Esophagus muscularis mucosa (tissue), 4 donors: ENCODE results near the gene PRKAR1A. TPM values are rescaled to one million over a fixed set of nuclear protein-coding genes. Genes with fewer than 3 reads are reported as not detected.

Source experiments
- DNase-seq: peaks from one replicate; pipeline ENCODE4 v3.0.0-alpha.2; 2017; ENCODE audit errors: extremely low spot score
- H3K27ac ChIP-seq, 4 donors: fragments of 200-600 bp; sonication (generic); replicated peaks in 1 of 4; 1 replicate in 3 of 4; 2 replicates in 1 of 4; pipeline ENCODE4 v1.5.1; 2016 to 2019; ENCODE audit warnings: mild to moderate bottlenecking in 1 of 4
- H3K27me3 ChIP-seq, 4 donors: fragments of 200-600 bp; sonication (generic); one replicate each; pipeline versions ENCODE4 v1.5.1 to v1.6.0; 2016 to 2019
- H3K36me3 ChIP-seq, 4 donors: fragments of 200-600 bp; sonication (generic); one replicate each; pipeline ENCODE4 v1.5.1; 2016 to 2019
- H3K4me1 ChIP-seq, 4 donors: fragments of 200-600 bp; sonication (generic); one replicate each; pipeline ENCODE4 v1.5.1; 2016 to 2019
- H3K4me3 ChIP-seq, 4 donors: fragments of 200-600 bp; sonication (generic); 1 replicate in 2 of 4; 2 replicates in 2 of 4; pipeline ENCODE4 v1.5.1; 2016 to 2019; ENCODE audit warnings: mild to moderate bottlenecking in 4 of 4, moderate library complexity in 1 of 4
- H3K9me3 ChIP-seq, 4 donors: fragments of 200-600 bp; sonication (generic); 1 replicate in 3 of 4; 2 replicates in 1 of 4; pipeline ENCODE4 v1.5.1; 2016 to 2019
- EP300 ChIP-seq: sonication (generic); formaldehyde crosslinking; IDR thresholded peaks from one replicate; pipeline ENCODE4 v1.6.1; 2017; ENCODE audit warnings: antibody characterized with exemption
- POLR2A ChIP-seq: fragments of 450-650 bp; IDR thresholded peaks from one replicate; pipeline ENCODE4 v1.6.1; 2017; ENCODE audit warnings: antibody characterized with exemption, moderate library complexity, mild to moderate bottlenecking, low read depth
- POLR2AphosphoS5 ChIP-seq, 2 donors: sonication (generic); formaldehyde crosslinking; IDR thresholded peaks; one replicate each; pipeline ENCODE4 v1.6.1; 2017; ENCODE audit warnings: antibody characterized with exemption in 2 of 2
- WGBS: methylation state at CpG from one replicate; pipeline ENCODE4 v1.1.5; 2018; 5-methylcytosine and 5-hydroxymethylcytosine counted together
- intact Hi-C: fragments of 100-400 bp; cut with DNase I; formaldehyde crosslinking; loops from one replicate; pipeline ENCODE4 v1.15.1; 2023
- total RNA-seq, 4 donors: library from RNA; depleted of rRNA; stranded (reverse); fragments of >200 nt; gene quantifications; one replicate each; pipeline versions ENCODE4 v1.1.0 to v1.2.1, GENCODE V29; 2016
- TF ChIP-seq, protein P1 (sequence below), 3 experiments: fragments of 200-600 bp in 2 of 3; fragments of 450-650 bp in 1 of 3; sonication (generic) in 2 of 3; IDR thresholded peaks; one replicate each; pipeline ENCODE4 v1.5.1; 2017 to 2019; ENCODE audit warnings: antibody characterized with exemption in 3 of 3, mild to moderate bottlenecking in 2 of 3, moderate library complexity in 1 of 3

PRKAR1A gene
- total RNA-seq, 4 donors from 2014 or later = 179 to 311 (median 219) TPM

DNA sequence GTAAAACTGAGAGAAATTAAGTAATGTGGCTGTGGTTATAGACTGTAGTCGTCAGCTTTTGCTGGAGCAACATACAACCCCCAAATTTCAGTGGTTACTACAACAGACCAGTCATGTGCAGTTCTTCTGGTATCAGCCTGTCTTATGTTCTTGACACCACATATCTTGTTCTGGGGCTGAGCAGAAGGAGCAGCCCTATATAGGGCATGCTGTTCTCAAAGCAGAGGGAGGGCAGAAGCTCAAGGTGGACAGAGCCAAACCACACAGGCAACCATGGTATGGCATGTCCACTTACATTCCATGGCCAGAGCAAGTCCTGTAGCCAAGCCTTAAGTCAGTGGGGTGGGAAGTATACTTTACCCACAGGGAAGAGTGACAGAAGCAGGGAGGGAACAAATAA lies 7.7 kb downstream of the PRKAR1A start:
- no peak for DNase-seq
- no peak overlapping the region for H3K27ac ChIP-seq
- peaks cover 44 to 74% (median 62%) of the 10 kb centered on the region in 4 donors for H3K4me1 ChIP-seq
- 89% methylated on average over 1 of the region's 1 CpG for WGBS
- no peaks in the 10 kb centered on the region for H3K27me3 ChIP-seq
- no peaks in the 10 kb centered on the region for H3K9me3 ChIP-seq
- TF ChIP-seq, protein P1, sequence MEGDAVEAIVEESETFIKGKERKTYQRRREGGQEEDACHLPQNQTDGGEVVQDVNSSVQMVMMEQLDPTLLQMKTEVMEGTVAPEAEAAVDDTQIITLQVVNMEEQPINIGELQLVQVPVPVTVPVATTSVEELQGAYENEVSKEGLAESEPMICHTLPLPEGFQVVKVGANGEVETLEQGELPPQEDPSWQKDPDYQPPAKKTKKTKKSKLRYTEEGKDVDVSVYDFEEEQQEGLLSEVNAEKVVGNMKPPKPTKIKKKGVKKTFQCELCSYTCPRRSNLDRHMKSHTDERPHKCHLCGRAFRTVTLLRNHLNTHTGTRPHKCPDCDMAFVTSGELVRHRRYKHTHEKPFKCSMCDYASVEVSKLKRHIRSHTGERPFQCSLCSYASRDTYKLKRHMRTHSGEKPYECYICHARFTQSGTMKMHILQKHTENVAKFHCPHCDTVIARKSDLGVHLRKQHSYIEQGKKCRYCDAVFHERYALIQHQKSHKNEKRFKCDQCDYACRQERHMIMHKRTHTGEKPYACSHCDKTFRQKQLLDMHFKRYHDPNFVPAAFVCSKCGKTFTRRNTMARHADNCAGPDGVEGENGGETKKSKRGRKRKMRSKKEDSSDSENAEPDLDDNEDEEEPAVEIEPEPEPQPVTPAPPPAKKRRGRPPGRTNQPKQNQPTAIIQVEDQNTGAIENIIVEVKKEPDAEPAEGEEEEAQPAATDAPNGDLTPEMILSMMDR (IDR thresholded peaks at IDR 0.05) = no peak
- TF ChIP-seq EP300 = no peak
- no peak for TF ChIP-seq POLR2AphosphoS5 (IDR thresholded peaks at IDR 0.05)
- TF ChIP-seq POLR2A = no peak
- H3K36me3 ChIP-seq = peaks cover 9 to 80% (median 55%) of the 10 kb centered on the region in 4 donors
- intact Hi-C loops = no loop called here
- no peak overlapping the region for H3K4me3 ChIP-seq

DNA sequence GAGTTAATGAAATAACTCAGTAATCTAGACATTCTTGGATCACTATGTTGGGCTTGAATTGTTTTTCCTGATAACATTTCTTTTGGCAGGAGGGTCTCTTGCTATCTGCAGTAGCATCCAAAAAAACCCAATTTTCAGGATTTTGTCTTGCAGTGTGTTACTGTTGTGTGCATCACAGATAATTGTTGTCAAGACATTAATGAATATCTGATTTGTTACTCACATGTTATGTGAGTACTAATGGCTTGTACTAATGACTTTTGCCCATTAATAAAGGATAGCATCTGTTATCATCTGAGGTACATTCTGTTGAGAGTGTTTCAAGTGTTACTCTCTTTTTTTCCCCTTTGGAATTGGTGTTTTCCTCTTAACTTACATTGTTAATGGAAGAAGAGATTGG lies 10.0 kb downstream of the PRKAR1A start:
- peaks cover 32 to 58% (median 46%) of the 10 kb centered on the region in 4 donors for H3K4me1 ChIP-seq
- peaks cover 25 to 83% (median 66%) of the 10 kb centered on the region in 4 donors for H3K36me3 ChIP-seq

DNA sequence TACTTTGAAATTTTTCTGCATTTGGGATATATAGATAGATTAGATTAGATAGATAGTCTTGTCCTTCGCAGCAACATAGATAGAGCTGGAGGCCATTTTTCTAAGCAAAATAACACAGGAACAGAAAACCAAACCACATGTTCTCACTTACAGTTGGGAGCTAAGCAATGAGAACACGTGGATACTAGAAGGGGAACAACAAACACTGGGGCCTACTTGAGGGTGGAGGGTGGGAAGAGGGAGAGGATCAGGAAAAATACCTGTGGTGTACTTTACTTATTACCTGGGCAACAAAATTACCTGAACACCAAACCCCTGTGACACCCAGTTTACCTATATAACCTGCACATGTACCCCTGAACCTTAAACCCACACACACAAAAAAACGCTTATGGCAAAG lies 14.3 kb downstream of the PRKAR1A start:
- 75% methylated on average over 3 of the region's 3 CpGs for WGBS

More for the DNA sequence above, 10.0 kb downstream of the PRKAR1A start:
- no peak overlapping the region for H3K27ac ChIP-seq
- no peak overlapping the region for H3K4me3 ChIP-seq
- H3K9me3 ChIP-seq = no peaks in the 10 kb centered on the region
- intact Hi-C loops = no loop called here
- no peaks in the 10 kb centered on the region for H3K27me3 ChIP-seq
- no peak for TF ChIP-seq POLR2AphosphoS5 (IDR thresholded peaks at IDR 0.05)
- DNase-seq = no peak

DNA sequence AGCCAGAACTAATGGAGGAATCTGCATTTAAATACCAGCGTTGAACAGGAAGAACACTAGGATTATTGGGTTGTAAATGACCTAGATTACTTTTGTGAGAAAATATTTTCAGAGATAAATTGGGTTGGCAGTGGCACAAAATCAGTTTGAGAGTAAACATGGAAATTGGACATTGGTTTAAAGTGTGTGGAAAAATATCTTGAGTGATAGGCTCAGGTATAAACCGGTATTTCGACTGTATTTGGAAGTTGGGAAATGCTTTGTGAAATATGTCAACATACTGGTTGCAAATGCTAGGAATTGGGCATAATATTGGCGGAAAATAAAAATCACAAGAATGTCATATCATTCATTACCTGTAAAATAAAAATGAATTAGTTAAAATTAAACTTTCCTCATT lies 15.1 kb downstream of the PRKAR1A start:
- H3K4me1 ChIP-seq = peaks cover 10 to 13% (median 12%) of the 10 kb centered on the region in 4 donors
- intact Hi-C loops = no loop called here
- DNase-seq = no peak

More for the DNA sequence above, 14.3 kb downstream of the PRKAR1A start:
- TF ChIP-seq, protein P1 (IDR thresholded peaks at IDR 0.05) = no peak
- TF ChIP-seq POLR2A (no peak), POLR2AphosphoS5 (IDR thresholded peaks at IDR 0.05) (no peak), EP300 (no peak)
- Histone ChIP-seq H3K4me3 (no peak overlapping the region), H3K27me3 (no peaks in the 10 kb centered on the region), H3K27ac (no peak overlapping the region), H3K9me3 (no peaks in the 10 kb centered on the region), H3K36me3 (peaks cover 53 to 96% (median 85%) of the 10 kb centered on the region in 4 donors), H3K4me1 (peaks cover 15 to 21% (median 18%) of the 10 kb centered on the region in 4 donors)
- intact Hi-C loops = no loop called here
- no peak for DNase-seq

DNA sequence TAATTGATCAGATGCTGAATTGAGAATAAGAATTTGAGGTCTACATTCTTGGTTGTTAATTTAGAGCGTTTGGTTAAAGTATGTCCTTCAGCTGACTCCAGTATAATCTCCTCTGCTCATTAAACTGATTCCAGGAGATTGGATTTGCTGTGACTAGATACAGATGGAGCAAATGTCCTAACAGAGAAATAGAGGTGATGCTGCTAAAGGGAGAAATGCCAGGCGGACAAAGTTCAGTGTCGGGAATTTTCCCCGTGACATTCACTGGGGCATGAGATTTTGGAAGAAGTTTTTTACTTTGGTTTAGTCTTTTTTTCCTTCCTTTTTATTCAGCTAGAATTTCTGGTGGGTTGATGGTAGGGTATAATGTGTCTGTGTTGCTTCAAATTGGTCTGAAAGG lies 19.0 kb downstream of the PRKAR1A start:
- intact Hi-C loops = no loop called here
- Histone ChIP-seq H3K4me1 (peaks cover 0 to 13% (median under 1%) of the 10 kb centered on the region in 4 donors), H3K4me3 (no peak overlapping the region), H3K9me3 (no peaks in the 10 kb centered on the region), H3K27ac (no peak overlapping the region), H3K36me3 (peaks cover 38 to 98% (median 80%) of the 10 kb centered on the region in 4 donors), H3K27me3 (no peaks in the 10 kb centered on the region)
- no peak for DNase-seq
- 84% methylated on average over 4 of the region's 4 CpGs for WGBS
- TF ChIP-seq POLR2AphosphoS5 (IDR thresholded peaks at IDR 0.05) = no peak
- TF ChIP-seq, protein P1 (IDR thresholded peaks at IDR 0.05) = no peak
- TF ChIP-seq EP300 = no peak
- no peak for TF ChIP-seq POLR2A

More for the DNA sequence above, 15.1 kb downstream of the PRKAR1A start:
- Histone ChIP-seq H3K36me3 (peaks cover 54 to 100% (median 90%) of the 10 kb centered on the region in 4 donors), H3K4me3 (no peak overlapping the region), H3K9me3 (no peaks in the 10 kb centered on the region), H3K27me3 (no peaks in the 10 kb centered on the region), H3K27ac (no peak overlapping the region)
- WGBS = 96% methylated on average over 4 of the region's 4 CpGs
- no peak for TF ChIP-seq POLR2A

DNA sequence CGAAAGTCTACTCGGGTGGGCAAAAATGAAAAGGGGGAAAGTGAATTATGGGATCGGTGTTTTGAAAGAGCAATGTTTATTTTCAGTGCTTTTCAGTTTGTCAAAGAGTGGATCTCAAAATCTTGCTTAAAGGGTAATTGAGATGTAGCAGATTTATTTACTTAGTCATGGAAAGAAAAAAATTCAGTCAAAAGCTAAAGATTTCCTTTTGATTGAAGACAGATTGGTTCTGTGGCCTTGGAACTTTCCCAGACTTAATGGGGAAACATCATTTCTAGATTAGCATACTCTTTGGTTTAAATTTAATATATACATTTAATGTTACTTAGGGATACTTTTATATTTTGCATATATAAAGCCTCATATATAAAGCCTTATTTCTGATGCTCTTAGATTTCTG lies 20.6 kb downstream of the PRKAR1A start:
- Histone ChIP-seq H3K9me3 (no peaks in the 10 kb centered on the region), H3K4me3 (no peak overlapping the region), H3K36me3 (peaks cover 38 to 98% (median 78%) of the 10 kb centered on the region in 4 donors), H3K4me1 (peaks cover 0 to 13% (median 2%) of the 10 kb centered on the region in 4 donors), H3K27ac (no peak overlapping the region), H3K27me3 (no peaks in the 10 kb centered on the region)
- intact Hi-C loops = no loop called here
- 74% methylated on average over 3 of the region's 3 CpGs for WGBS
- TF ChIP-seq POLR2A (no peak), EP300 (no peak), POLR2AphosphoS5 (IDR thresholded peaks at IDR 0.05) (no peak)
- TF ChIP-seq, protein P1 (IDR thresholded peaks at IDR 0.05) = no peak
- no peak for DNase-seq
